ENCODE data around the gene JMY.

JMY gene

GRCh38 chr5:79295029-79295428 lies 59.1 kb downstream of the JMY start:
- no peak overlapping the region for H3K27ac ChIP-seq
- no peak overlapping the region for H3K4me3 ChIP-seq (ENCODE audit: low read depth, low read length)
- H3K4me2 ChIP-seq (ENCODE audit: low read length): no peak overlapping the region
- no peak overlapping the region for H2AFZ ChIP-seq
- no peaks in the 10 kb centered on the region for H3K9me3 ChIP-seq (ENCODE audit: control insufficient read depth, low read length)
- H3K27me3 ChIP-seq (ENCODE audit: control insufficient read depth, insufficient read depth, low read length): no peaks in the 10 kb centered on the region
- peaks cover 5% of the 10 kb centered on the region for H3K4me1 ChIP-seq
- no peaks in the 10 kb centered on the region for H3K79me2 ChIP-seq
- H3K36me3 ChIP-seq (ENCODE audit: control insufficient read depth, insufficient read depth, low read length): no peaks in the 10 kb centered on the region
- TF ChIP-seq CTCF (IDR thresholded peaks at IDR 0.05): no peak
- no peak overlapping the region for H3K9ac ChIP-seq

- H3K4me1 ChIP-seq: peaks cover 5% of the 10 kb centered on the region
- H3K9ac ChIP-seq: no peak overlapping the region
- H3K36me3 ChIP-seq (ENCODE audit: control insufficient read depth, insufficient read depth, low read length): no peaks in the 10 kb centered on the region
- H3K4me2 ChIP-seq (ENCODE audit: low read length): no peak overlapping the region
- peaks cover 4% of the 10 kb centered on the region for H3K79me2 ChIP-seq
- no peaks in the 10 kb centered on the region for H3K9me3 ChIP-seq (ENCODE audit: control insufficient read depth, low read length)
- H3K27me3 ChIP-seq (ENCODE audit: control insufficient read depth, insufficient read depth, low read length): no peaks in the 10 kb centered on the region
- no peak overlapping the region for H3K4me3 ChIP-seq (ENCODE audit: low read depth, low read length)
- TF ChIP-seq CTCF (IDR thresholded peaks at IDR 0.05): no peak
- no peak overlapping the region for H3K27ac ChIP-seq
- no peak overlapping the region for H2AFZ ChIP-seq
Measured at GRCh38 chr5:79297661-79298060, 61.7 kb downstream of the JMY start.

DNA sequence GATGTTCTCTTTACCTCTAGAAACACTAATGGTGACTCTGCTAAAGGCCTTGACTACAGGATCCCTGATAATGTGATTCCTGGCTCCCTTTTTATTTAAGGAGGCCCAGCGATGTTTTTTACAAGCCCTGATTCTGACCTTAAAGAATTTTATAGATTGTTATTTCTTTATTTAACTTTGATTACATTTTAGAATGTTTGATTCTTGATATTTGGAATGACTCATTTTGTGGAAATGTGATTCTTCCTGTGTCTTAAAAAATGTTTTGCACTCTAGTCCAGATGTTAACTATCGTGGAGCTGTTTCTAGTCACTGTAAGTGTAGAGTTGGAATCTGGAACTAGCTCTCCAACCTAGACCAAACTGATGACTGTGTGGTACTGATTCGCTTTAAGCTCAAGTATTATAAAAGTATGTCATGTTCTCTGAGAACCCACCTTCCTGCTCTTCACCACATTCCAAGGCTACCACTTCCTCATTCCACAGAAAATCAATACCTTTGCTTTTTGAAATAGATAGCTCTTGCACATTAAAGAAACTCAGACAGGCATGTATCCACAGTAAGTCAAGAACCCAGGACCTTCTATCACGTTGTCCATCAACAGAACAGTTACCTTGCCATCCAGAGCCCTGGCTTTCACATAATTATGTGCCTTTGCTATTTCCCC lies 65.2 kb downstream of the JMY start:
- Histone ChIP-seq H3K4me1 (peaks cover 5% of the 10 kb centered on the region), H3K9ac (no peak overlapping the region), H3K4me3 (ENCODE audit: low read depth, low read length) (no peak overlapping the region), H3K27me3 (ENCODE audit: control insufficient read depth, insufficient read depth, low read length) (no peaks in the 10 kb centered on the region), H3K9me3 (ENCODE audit: control insufficient read depth, low read length) (no peaks in the 10 kb centered on the region), H3K4me2 (ENCODE audit: low read length) (no peak overlapping the region), H2AFZ (no peak overlapping the region), H3K27ac (no peak overlapping the region), H3K36me3 (ENCODE audit: control insufficient read depth, insufficient read depth, low read length) (no peaks in the 10 kb centered on the region), H3K79me2 (peaks cover 4% of the 10 kb centered on the region)
- TF ChIP-seq CTCF (IDR thresholded peaks at IDR 0.05): no peak

DNA sequence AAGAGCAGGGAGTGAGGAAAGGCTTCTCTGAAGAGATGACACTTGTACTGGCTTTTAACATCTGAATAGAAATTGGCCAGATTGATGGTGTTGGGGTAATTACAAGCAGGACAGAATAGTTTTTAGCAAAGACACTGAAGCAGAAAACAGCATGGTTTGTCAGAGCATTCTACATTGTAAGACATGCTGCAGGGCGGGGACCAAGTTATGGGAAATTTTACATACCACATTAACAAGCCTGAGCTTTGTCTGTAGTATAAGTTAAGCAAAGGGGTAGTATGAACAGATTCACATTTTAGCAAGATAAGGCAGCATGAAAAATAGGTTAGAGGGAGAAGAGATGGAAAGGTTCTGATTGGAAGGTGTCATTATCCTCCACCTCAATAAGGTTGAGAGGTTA lies 66.5 kb downstream of the JMY start:
- Histone ChIP-seq H3K9ac (no peak overlapping the region), H3K27me3 (ENCODE audit: control insufficient read depth, insufficient read depth, low read length) (no peaks in the 10 kb centered on the region), H3K36me3 (ENCODE audit: control insufficient read depth, insufficient read depth, low read length) (no peaks in the 10 kb centered on the region), H2AFZ (no peak overlapping the region), H3K4me3 (ENCODE audit: low read depth, low read length) (no peak overlapping the region), H3K4me1 (peaks cover 5% of the 10 kb centered on the region), H3K9me3 (ENCODE audit: control insufficient read depth, low read length) (no peaks in the 10 kb centered on the region), H3K27ac (no peak overlapping the region), H3K4me2 (ENCODE audit: low read length) (no peak overlapping the region), H3K79me2 (peaks cover 4% of the 10 kb centered on the region)
- TF ChIP-seq CTCF (IDR thresholded peaks at IDR 0.05): no peak

DNA sequence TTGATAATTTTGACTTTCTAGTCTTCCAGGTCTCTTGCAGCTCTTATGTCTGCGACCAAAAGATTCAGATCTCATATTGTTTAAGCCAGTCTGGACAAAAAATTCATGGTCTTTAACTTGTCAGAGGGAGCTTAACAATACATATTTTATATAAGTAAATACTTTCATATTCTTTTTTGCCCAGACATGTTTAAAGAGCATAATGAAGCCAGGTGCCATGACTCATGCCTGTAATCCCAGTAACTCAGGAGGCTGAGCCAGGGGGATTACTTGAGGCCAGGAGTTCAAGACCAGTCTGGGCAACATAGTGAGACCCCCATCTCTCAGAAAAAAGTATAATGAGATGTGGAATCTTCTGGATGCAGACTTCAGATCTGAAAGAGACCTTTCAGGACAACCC lies 69.8 kb downstream of the JMY start:
- H3K27ac ChIP-seq: no peak overlapping the region
- no peaks in the 10 kb centered on the region for H3K36me3 ChIP-seq (ENCODE audit: control insufficient read depth, insufficient read depth, low read length)
- TF ChIP-seq CTCF (IDR thresholded peaks at IDR 0.05): no peak
- H2AFZ ChIP-seq: no peak overlapping the region
- H3K79me2 ChIP-seq: peaks cover 4% of the 10 kb centered on the region
- no peaks in the 10 kb centered on the region for H3K27me3 ChIP-seq (ENCODE audit: control insufficient read depth, insufficient read depth, low read length)
- no peaks in the 10 kb centered on the region for H3K9me3 ChIP-seq (ENCODE audit: control insufficient read depth, low read length)
- no peak overlapping the region for H3K9ac ChIP-seq
- no peak overlapping the region for H3K4me3 ChIP-seq (ENCODE audit: low read depth, low read length)
- no peaks in the 10 kb centered on the region for H3K4me1 ChIP-seq
- H3K4me2 ChIP-seq (ENCODE audit: low read length): no peak overlapping the region
